Activated T-helper 1 cell treated with Interleukin-2 at 50 U/mL for 16 hours (primary cell): ENCODE results near the gene NTNG1.

Experiments used
- DNase-seq: peaks from one replicate; pipeline ENCODE4 v3.0.0-alpha.2; 2020; ENCODE audit warnings: low read depth

The NTNG1 gene

GRCh38 chr1:107328087-107328486 lies 187.2 kb downstream of the NTNG1 start:
- no peak for DNase-seq

- DNase-seq: no peak
Observed at GRCh38 chr1:107339775-107340174, 198.9 kb downstream of the NTNG1 start.

GRCh38 chr1:107342316-107342715 lies 201.5 kb downstream of the NTNG1 start:
- no peak for DNase-seq

- no peak for DNase-seq
Observed at GRCh38 chr1:107342768-107343167, 201.9 kb downstream of the NTNG1 start.

- no peak for DNase-seq
Observed at GRCh38 chr1:107343601-107344000, 202.8 kb downstream of the NTNG1 start.

GRCh38 chr1:107344268-107344760 lies 203.5 kb downstream of the NTNG1 start:
- DNase-seq: no peak

- no peak for DNase-seq
Observed at GRCh38 chr1:107344836-107345235, 204.0 kb downstream of the NTNG1 start.

GRCh38 chr1:107352850-107353249 lies 212.0 kb downstream of the NTNG1 start:
- DNase-seq: no peak

GRCh38 chr1:107357376-107357775 lies 216.5 kb downstream of the NTNG1 start:
- no peak for DNase-seq

GRCh38 chr1:107358619-107359327 lies 217.9 kb downstream of the NTNG1 start:
- no peak for DNase-seq

- DNase-seq: no peak
Observed at GRCh38 chr1:107359472-107360241, 218.8 kb downstream of the NTNG1 start.

- no peak for DNase-seq
Observed at GRCh38 chr1:107362468-107363140, 221.8 kb downstream of the NTNG1 start.

GRCh38 chr1:107363154-107363553 lies 222.3 kb downstream of the NTNG1 start:
- DNase-seq: no peak

- DNase-seq: no peak
Observed at GRCh38 chr1:107365527-107366240, 224.8 kb downstream of the NTNG1 start.

- no peak for DNase-seq
Observed at GRCh38 chr1:107378426-107378825, 237.6 kb downstream of the NTNG1 start.

GRCh38 chr1:107378866-107379265 lies 238.0 kb downstream of the NTNG1 start:
- DNase-seq: no peak

GRCh38 chr1:107379826-107380225 lies 239.0 kb downstream of the NTNG1 start:
- DNase-seq: no peak

GRCh38 chr1:107389410-107390396 lies 248.9 kb downstream of the NTNG1 start:
- no peak for DNase-seq

GRCh38 chr1:107394301-107394700 lies 253.5 kb downstream of the NTNG1 start:
- no peak for DNase-seq

- DNase-seq: no peak
Observed at GRCh38 chr1:107401704-107402103, 260.9 kb downstream of the NTNG1 start.

GRCh38 chr1:107404756-107405155 lies 263.9 kb downstream of the NTNG1 start:
- DNase-seq: no peak
